CD4-positive, alpha-beta T cell (primary cell): ENCODE measurements around the gene LRRC57. TPM values are rescaled to one million over a fixed set of nuclear protein-coding genes. Genes with fewer than 3 reads are reported as not detected.

Experiments
- ATAC-seq: fragments of 200-7000 bp; cut with Tn5 transposase; one replicate; pipeline ENCODE4 v1.10.0; 2022; ENCODE audit warnings: mild to moderate bottlenecking; ENCODE audit not compliant: poor library complexity
- CTCF ChIA-PET: fragments of 350-600 bp; sonication (Branson Sonifier 250); formaldehyde crosslinking; loops from one replicate; lab custom pipeline; 2021; ENCODE audit warnings: antibody characterized with exemption, inconsistent platforms; lab: Charles Lee
- POLR2A ChIA-PET: fragments of 350-600 bp; sonication (Branson Sonifier 250); formaldehyde crosslinking; loops from one replicate; lab custom pipeline; 2021; ENCODE audit warnings: antibody characterized with exemption, inconsistent platforms; lab: Charles Lee
- DNase-seq, 14 experiments: peaks; one replicate each; pipeline ENCODE4 v3.0.0-alpha.2; 2013 to 2020; ENCODE audit warnings: mixed read lengths in 2 of 14
- H3K27ac ChIP-seq, 2 donors: one replicate each; pipeline versions ENCODE4 v1.5.1 to v1.7.0; 2013; ENCODE audit warnings: low read length in 2 of 2, low read depth in 1 of 2, mild to moderate bottlenecking in 1 of 2
- H3K27me3 ChIP-seq, 2 experiments: 1 replicate in 1 of 2; 2 replicates in 1 of 2; pipeline versions ENCODE4 v1.6.1 to v1.7.0; 2013; ENCODE audit warnings: low read length in 2 of 2, control low read depth in 1 of 2, mild to moderate bottlenecking in 1 of 2, moderate library complexity in 1 of 2; ENCODE audit not compliant: insufficient read depth in 2 of 2, control insufficient read depth in 1 of 2
- H3K36me3 ChIP-seq: one replicate; pipeline ENCODE4 v1.6.1; 2013; ENCODE audit warnings: low read length, control low read depth; ENCODE audit not compliant: insufficient read depth
- H3K4me1 ChIP-seq: one replicate; pipeline ENCODE4 v1.6.1; 2013; ENCODE audit warnings: low read length, control low read depth; ENCODE audit not compliant: insufficient read depth
- H3K4me3 ChIP-seq: one replicate; pipeline ENCODE4 v1.5.1; 2013; ENCODE audit warnings: mild to moderate bottlenecking, low read length, moderate library complexity
- H3K9me3 ChIP-seq, 2 experiments: 1 replicate in 1 of 2; 2 replicates in 1 of 2; pipeline versions ENCODE4 v1.6.1 to v1.7.0; 2013; ENCODE audit warnings: low read length in 2 of 2, mild to moderate bottlenecking in 2 of 2, control low read depth in 1 of 2, moderate library complexity in 1 of 2; ENCODE audit not compliant: control insufficient read depth in 1 of 2, insufficient read depth in 1 of 2
- H3K27ac Mint-ChIP-seq: one replicate; pipeline ENCODE4 v1.8.0; 2020; ENCODE audit warnings: mixed read lengths
- H3K27me3 Mint-ChIP-seq: one replicate; pipeline ENCODE4 v1.8.0; 2021; ENCODE audit warnings: mixed read lengths
- H3K36me3 Mint-ChIP-seq: one replicate; pipeline ENCODE4 v1.8.0; 2021; ENCODE audit warnings: low read depth, mixed read lengths
- H3K4me1 Mint-ChIP-seq: one replicate; pipeline ENCODE4 v1.8.0; 2021; ENCODE audit warnings: low read depth, mixed read lengths
- H3K4me3 Mint-ChIP-seq: one replicate; pipeline ENCODE4 v1.8.0; 2020; ENCODE audit warnings: mild to moderate bottlenecking, mixed read lengths
- H3K9me3 Mint-ChIP-seq: one replicate; pipeline ENCODE4 v1.8.0; 2020; ENCODE audit warnings: mixed read lengths
- intact Hi-C, 2 experiments: fragments of 100-400 bp; cut with DNase I in 1 of 2; cut with micrococcal nuclease in 1 of 2; formaldehyde crosslinking; loops; one replicate each; pipeline versions ENCODE4 v1.15.1 to v1.9.0; 2023 to 2025; cut with DNase I, micrococcal nuclease
- total RNA-seq, 174 experiments: library from RNA in 2 of 174; stranded (reverse) in 2 of 174; gene quantifications; one replicate each; pipeline ENCODE4 v1.2.3 and lab custom pipeline; 2021 to 2026
- TF ChIP-seq, protein P1 (sequence below): fragments of 200-600 bp; IDR thresholded peaks from one replicate; pipeline ENCODE4 v1.8.0; 2022; ENCODE audit warnings: antibody characterized with exemption, mild to moderate bottlenecking

The LRRC57 gene
- total RNA-seq, 2 experiments from 2014 or later, result 25.8 to 29.6 TPM

DNA sequence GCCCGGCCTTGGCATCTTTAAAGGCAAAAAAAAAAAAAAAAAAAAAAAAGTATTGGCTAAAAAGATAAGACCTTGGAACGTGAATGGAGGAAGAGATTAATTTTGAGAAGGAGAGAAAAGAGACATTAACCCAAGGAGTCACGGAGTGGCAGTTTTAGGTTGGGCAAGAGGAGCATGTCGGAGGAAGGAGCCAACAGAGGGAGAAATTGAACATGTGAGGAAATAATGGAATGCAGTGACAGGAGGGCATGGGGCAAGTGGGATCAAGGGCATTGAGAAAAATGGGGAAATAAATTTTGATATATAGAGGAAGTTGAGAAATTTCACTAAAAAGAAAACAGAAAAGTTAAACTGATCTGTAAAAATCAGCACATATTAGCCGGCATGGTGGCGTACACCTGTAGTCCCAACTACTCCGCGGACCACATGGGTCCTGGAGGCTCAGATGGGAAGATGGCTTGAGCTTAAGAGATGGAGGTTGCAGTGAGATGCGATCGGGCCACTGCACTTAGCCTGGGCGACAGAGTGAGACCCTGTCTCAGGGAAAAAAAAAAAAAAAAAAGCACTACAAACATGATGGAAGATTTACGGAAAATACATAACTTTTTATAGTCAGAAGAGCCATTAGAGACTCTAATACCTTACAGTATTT lies 1.3 kb upstream of the LRRC57 start:
- intact Hi-C loops, result loop anchor here (1.0 to 10.0 kb wide), 4 partner anchors 59 to 102 kb away; partner anchors contain the start of gene ZNF106 (in 2 of the 2)
- H3K9me3 Mint-ChIP-seq, result no peaks in the 10 kb centered on the region
- peak overlapping the region; percentile 96 for H3K4me3 ChIP-seq
- TF ChIP-seq, protein P1, sequence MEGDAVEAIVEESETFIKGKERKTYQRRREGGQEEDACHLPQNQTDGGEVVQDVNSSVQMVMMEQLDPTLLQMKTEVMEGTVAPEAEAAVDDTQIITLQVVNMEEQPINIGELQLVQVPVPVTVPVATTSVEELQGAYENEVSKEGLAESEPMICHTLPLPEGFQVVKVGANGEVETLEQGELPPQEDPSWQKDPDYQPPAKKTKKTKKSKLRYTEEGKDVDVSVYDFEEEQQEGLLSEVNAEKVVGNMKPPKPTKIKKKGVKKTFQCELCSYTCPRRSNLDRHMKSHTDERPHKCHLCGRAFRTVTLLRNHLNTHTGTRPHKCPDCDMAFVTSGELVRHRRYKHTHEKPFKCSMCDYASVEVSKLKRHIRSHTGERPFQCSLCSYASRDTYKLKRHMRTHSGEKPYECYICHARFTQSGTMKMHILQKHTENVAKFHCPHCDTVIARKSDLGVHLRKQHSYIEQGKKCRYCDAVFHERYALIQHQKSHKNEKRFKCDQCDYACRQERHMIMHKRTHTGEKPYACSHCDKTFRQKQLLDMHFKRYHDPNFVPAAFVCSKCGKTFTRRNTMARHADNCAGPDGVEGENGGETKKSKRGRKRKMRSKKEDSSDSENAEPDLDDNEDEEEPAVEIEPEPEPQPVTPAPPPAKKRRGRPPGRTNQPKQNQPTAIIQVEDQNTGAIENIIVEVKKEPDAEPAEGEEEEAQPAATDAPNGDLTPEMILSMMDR, result no peak
- H3K36me3 ChIP-seq, result peaks cover 10% of the 10 kb centered on the region
- no peaks in the 10 kb centered on the region for H3K27me3 ChIP-seq
- peak overlapping the region; percentile 83 for H3K4me3 Mint-ChIP-seq
- peaks cover 28% of the 10 kb centered on the region for H3K4me1 ChIP-seq
- H3K4me1 Mint-ChIP-seq, result peaks cover 71% of the 10 kb centered on the region
- ATAC-seq (no peak), DNase-seq (peak in 1 of 14 experiments; percentile 14)
- peaks cover 43% of the 10 kb centered on the region for H3K36me3 Mint-ChIP-seq
- POLR2A ChIA-PET, result interaction anchor here (1.0 to 2.9 kb wide), 5 partner anchors 11 to 59 kb away, joined by 3 to 29 read pairs (median 18); partner anchors contain the start of genes SNAP23, STARD9 and ZNF106
- peak overlapping the region; percentile 92 for H3K27ac Mint-ChIP-seq
- H3K27me3 Mint-ChIP-seq, result no peaks in the 10 kb centered on the region
- no peaks in the 10 kb centered on the region for H3K9me3 ChIP-seq
- CTCF ChIA-PET, result interaction anchor here (1.2 kb wide), 1 partner anchor 25 kb away, joined by 5 read pairs; the partner anchor contains the start of gene STARD9
- H3K27ac ChIP-seq, result no peak overlapping the region

DNA sequence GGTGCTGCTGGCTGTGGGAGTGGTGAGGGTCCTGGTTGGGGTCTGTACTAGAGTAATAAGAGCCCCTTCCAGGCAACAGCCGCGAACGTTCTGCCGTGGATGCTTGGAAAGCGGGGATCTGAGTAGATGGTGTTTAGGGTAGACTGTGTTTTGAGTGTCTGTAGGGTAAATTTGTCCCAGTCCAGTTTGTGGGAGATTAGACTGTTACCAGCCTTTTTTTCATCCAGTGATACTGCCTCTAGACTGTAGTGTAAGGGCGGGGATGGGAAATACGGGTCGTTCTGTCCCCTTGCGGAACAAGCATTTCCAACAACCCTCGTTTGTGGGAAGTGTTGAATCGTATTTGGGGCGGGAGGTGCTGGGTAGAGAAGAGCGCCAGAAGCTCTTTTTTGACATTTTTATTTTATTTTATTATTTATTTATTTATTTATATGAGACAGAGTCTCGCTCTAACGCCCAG lies 469 bp upstream of the LRRC57 start:
- TF ChIP-seq, protein P1, result no peak
- Histone ChIP-seq H3K27ac (peak overlapping the region; percentile 76 to 84), H3K9me3 (no peaks in the 10 kb centered on the region), H3K36me3 (peaks cover 18% of the 10 kb centered on the region), H3K4me3 (peak overlapping the region; percentile 96), H3K4me1 (peaks cover 28% of the 10 kb centered on the region), H3K27me3 (no peaks in the 10 kb centered on the region)
- Mint-ChIP-seq H3K9me3 (no peaks in the 10 kb centered on the region), H3K36me3 (peaks cover 49% of the 10 kb centered on the region), H3K4me1 (peaks cover 71% of the 10 kb centered on the region), H3K4me3 (peak overlapping the region; percentile 91), H3K27me3 (no peaks in the 10 kb centered on the region), H3K27ac (peak overlapping the region; percentile 92)
- ATAC-seq (peak; percentile 71), DNase-seq (peak in 5 of 14 experiments; percentile 4 to 65 (median 38))
- POLR2A ChIA-PET, result interaction anchor here (1.0 to 3.3 kb wide), 8 partner anchors 10 to 276 kb away, joined by 3 to 29 read pairs (median 14); partner anchors contain the start of genes GANC, SNAP23, STARD9 and TMEM87A
- CTCF ChIA-PET, result interaction anchor here (1.1 to 1.2 kb wide), 2 partner anchors 26 to 44 kb away, joined by 3 to 5 read pairs; partner anchors contain the start of gene STARD9
- intact Hi-C loops, result loop anchor here (1.0 to 5.0 kb wide), 3 partner anchors 58 to 103 kb away; partner anchors contain the start of gene ZNF106 (in 2 of the 2)

DNA sequence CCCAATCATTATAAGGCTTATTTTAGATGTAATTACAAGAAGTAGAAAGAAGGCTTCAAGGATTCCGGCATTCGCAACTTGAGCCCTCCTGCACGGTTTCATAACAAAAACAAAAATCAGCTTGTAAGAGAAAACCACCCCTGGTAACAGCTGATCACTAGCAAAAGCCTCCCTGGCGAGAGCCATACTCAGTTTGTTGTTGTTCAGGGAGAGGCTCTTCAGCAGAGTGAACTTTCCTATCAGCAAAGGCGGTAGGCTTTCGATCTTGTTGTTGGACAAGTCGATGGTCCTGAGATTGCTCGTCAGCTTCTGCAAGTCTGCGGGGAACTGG lies 710 bp downstream of the LRRC57 start:
- POLR2A ChIA-PET, result interaction anchor here (0.7 to 3.3 kb wide), 13 partner anchors 9 to 558 kb away, joined by 3 to 29 read pairs (median 5); partner anchors contain the start of genes GANC, SNAP23, STARD9 and TMEM87A
- Mint-ChIP-seq H3K9me3 (no peaks in the 10 kb centered on the region), H3K4me3 (peak overlapping the region; percentile 91), H3K27ac (peak overlapping the region; percentile 92), H3K27me3 (no peaks in the 10 kb centered on the region), H3K36me3 (peaks cover 50% of the 10 kb centered on the region), H3K4me1 (peaks cover 62% of the 10 kb centered on the region)
- ATAC-seq (peak; percentile 1), DNase-seq (peak in 1 of 14 experiments; percentile 1)
- Histone ChIP-seq H3K9me3 (no peaks in the 10 kb centered on the region), H3K27me3 (no peaks in the 10 kb centered on the region), H3K27ac (peak overlapping the region; percentile 76 to 84), H3K4me1 (peaks cover 28% of the 10 kb centered on the region), H3K4me3 (peak overlapping the region; percentile 96), H3K36me3 (peaks cover 26% of the 10 kb centered on the region)
- intact Hi-C loops, result loop anchor here (1.0 to 5.0 kb wide), 3 partner anchors 27 to 104 kb away; partner anchors contain the start of genes STARD9 (in 1 of the 2) and ZNF106 (in 1 of the 2)
- CTCF ChIA-PET, result interaction anchor here (1.0 to 1.1 kb wide), 2 partner anchors 45 to 379 kb away, joined by 3 read pairs; no protein-coding TSS in a partner anchor
- TF ChIP-seq, protein P1, result no peak
